AG04450 (cell line): ENCODE results near the gene TSR3. TPM values are rescaled to one million over a fixed set of nuclear protein-coding genes. Genes with fewer than 3 reads are reported as not detected.
A peak's percentile ranks its signal among the peaks of the same experiment; 100 is the strongest.

Source experiments
- CTCF ChIA-PET: fragments of 300-600, 350-600 bp; formaldehyde crosslinking; extraction: SDS; loops from one replicate; lab custom pipeline; 2022; ENCODE audit warnings: antibody characterized with exemption, inconsistent platforms; lab: Charles Lee
- POLR2A ChIA-PET: fragments of 350-600 bp; formaldehyde crosslinking; extraction: SDS; loops from one replicate; lab custom pipeline; 2021; ENCODE audit warnings: antibody characterized with exemption, inconsistent platforms; lab: Yijun Ruan, JAX
- DNase-seq: peaks from one replicate; pipeline ENCODE4 v3.0.0-alpha.2; 2011; ENCODE audit warnings: low read depth, low spot score
- H3K27ac ChIP-seq: one replicate; pipeline ENCODE4 v1.5.1; 2012; ENCODE audit warnings: low read depth, low read length, control low read depth
- H3K27me3 ChIP-seq: one replicate; pipeline ENCODE4 v1.6.0; 2012; ENCODE audit warnings: low read length; ENCODE audit not compliant: control insufficient read depth, insufficient read depth
- H3K4me3 ChIP-seq: 2 replicates; pipeline ENCODE4 v1.5.1; 2011; ENCODE audit warnings: mild to moderate bottlenecking, low read depth, low read length, control low read depth
- H3K9me3 ChIP-seq: 2 replicates; pipeline ENCODE4 v1.5.1; 2012; ENCODE audit warnings: low read length; ENCODE audit not compliant: control insufficient read depth, insufficient read depth
- CTCF ChIP-seq: IDR thresholded peaks from 2 replicates; pipeline ENCODE4 v1.5.1; 2011; ENCODE audit warnings: low read depth, low read length, control low read depth, inconsistent platforms
- polyA plus RNA-seq: library from polyadenylated mRNA; depleted of rRNA; stranded (reverse); fragments of >200 nt; gene quantifications from 2 replicates; pipeline ENCODE4 v1.2.3, GENCODE V29; 2011

The TSR3 gene
- polyA plus RNA-seq, 1 experiment, result 34.4 TPM

GRCh38 chr16:1310832-1311200 lies 40.9 kb downstream of the TSR3 start:
- TF ChIP-seq CTCF, result no peak
- H3K27ac ChIP-seq, result no peak overlapping the region
- peak overlapping the region; percentile 63 for H3K4me3 ChIP-seq
- no peaks in the 10 kb centered on the region for H3K27me3 ChIP-seq
- POLR2A ChIA-PET, result no interaction called here
- no peaks in the 10 kb centered on the region; the same call in 1 of the 2 replicates for H3K9me3 ChIP-seq
- CTCF ChIA-PET, result no interaction called here
- DNase-seq, result no peak

- H3K27ac ChIP-seq, result no peak overlapping the region
- no peaks in the 10 kb centered on the region for H3K27me3 ChIP-seq
- ChIA-PET POLR2A (interaction anchor here (1.0 kb wide), 2 partner anchors 23 to 28 kb away, joined by 3 read pairs; partner anchors contain the start of gene BAIAP3), CTCF (no interaction called here)
- no peak for TF ChIP-seq CTCF
- DNase-seq, result no peak
- H3K9me3 ChIP-seq, result no peaks in the 10 kb centered on the region; the same call in 1 of the 2 replicates
- H3K4me3 ChIP-seq, result peak overlapping the region; percentile 63
These were observed 41.5 kb downstream of the TSR3 start for GRCh38 chr16:1309888-1310831.

GRCh38 chr16:1308977-1309885 lies 42.4 kb downstream of the TSR3 start, which contains the start of gene UBE2I:
Gene UBE2I, plus strand, starts transcription at chr16:1309636. Its CDS starts 4,395 bp downstream, at chr16:1314031.
- TF ChIP-seq CTCF, result no peak
- DNase-seq, result peak; percentile 94
- POLR2A ChIA-PET, result interaction anchor here (0.6 to 1.2 kb wide), 6 partner anchors 15 to 1713 kb away, joined by 3 to 5 read pairs (median 4); partner anchors contain the start of gene BAIAP3
- CTCF ChIA-PET, result no interaction called here
- Histone ChIP-seq H3K4me3 (peak within 1 kb of the TSS; percentile 63), H3K27me3 (no peaks in the 10 kb centered on the region), H3K27ac (peak within 1 kb of the TSS; percentile 98), H3K9me3 (no peaks in the 10 kb centered on the region; the same call in 1 of the 2 replicates)

- DNase-seq, result no peak
These were observed 43.4 kb downstream of the TSR3 start for GRCh38 chr16:1308036-1308976.

More at GRCh38 chr16:1308036-1308976, 43.4 kb downstream of the TSR3 start:
- no peaks in the 10 kb centered on the region; the same call in 1 of the 2 replicates for H3K9me3 ChIP-seq
- TF ChIP-seq CTCF, result no peak
- ChIA-PET POLR2A (interaction anchor here (0.7 to 1.2 kb wide), 3 partner anchors 14 to 302 kb away, joined by 3 to 5 read pairs (median 4); no protein-coding TSS in a partner anchor), CTCF (no interaction called here)
- peak overlapping the region; percentile 63 for H3K4me3 ChIP-seq
- no peak overlapping the region for H3K27ac ChIP-seq
- H3K27me3 ChIP-seq, result no peaks in the 10 kb centered on the region
